Measurements from ENCODE around the gene PLXNA2. TPM values are rescaled to one million over a fixed set of nuclear protein-coding genes. Genes with fewer than 3 reads are reported as not detected.

Gene PLXNA2
- total and polyA plus RNA-seq, 2 donors (not counting 3 experiments of a cell fraction or from before 2014, with no cell fraction given) = 42.6 to 229 TPM

DNA sequence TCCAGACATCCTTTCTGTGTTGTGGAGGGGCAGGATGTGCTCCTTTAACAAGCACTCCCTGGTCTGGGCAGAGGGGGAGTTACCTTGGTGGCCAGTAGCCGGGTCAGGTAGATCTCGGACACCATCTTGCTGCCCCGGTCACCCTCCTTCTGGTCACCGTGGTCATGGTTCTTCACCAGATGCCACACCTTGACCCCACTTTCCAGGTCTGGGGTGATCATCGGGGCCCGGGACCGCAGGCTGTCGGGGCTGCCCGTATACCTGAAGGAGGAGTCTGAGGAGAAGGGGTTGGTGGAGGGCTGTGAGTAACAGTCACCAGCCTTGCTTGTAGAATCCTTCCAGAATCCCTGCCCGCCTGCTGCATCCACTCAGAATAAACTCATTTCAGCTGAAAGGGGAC is 210.9 kb downstream of the PLXNA2 start:
- dilution Hi-C loops (cut with MboI; ENCODE audit: extremely low pct_ligation_motif_present, low sequenced_read_pairs) = no loop called here
- H3K9me3 ChIP-seq (replicated peaks; ENCODE audit: control insufficient read depth, insufficient read depth, low read length) = no peaks in the 10 kb centered on the region
- H2AFZ ChIP-seq (ENCODE audit: low read depth, low read length) = no peak overlapping the region
- FAIRE-seq (no peak), DNase-seq (ENCODE audit: low read depth, low spot score) (no peak)
- no peak overlapping the region for H3K9ac ChIP-seq (replicated peaks; ENCODE audit: extremely low read depth, insufficient read depth, low read length)
- no peaks in the 10 kb centered on the region for H4K20me1 ChIP-seq (replicated peaks; ENCODE audit: control insufficient read depth, extremely low read depth, insufficient read depth, low read length)
- no peaks in the 10 kb centered on the region for H3K79me2 ChIP-seq (ENCODE audit: control insufficient read depth, insufficient read depth, low read length)
- TF ChIP-seq POLR2AphosphoS5 (IDR thresholded peaks at IDR 0.05; ENCODE audit: insufficient read depth, low read depth, low read length) = no peak
- TF ChIP-seq, protein P1, sequence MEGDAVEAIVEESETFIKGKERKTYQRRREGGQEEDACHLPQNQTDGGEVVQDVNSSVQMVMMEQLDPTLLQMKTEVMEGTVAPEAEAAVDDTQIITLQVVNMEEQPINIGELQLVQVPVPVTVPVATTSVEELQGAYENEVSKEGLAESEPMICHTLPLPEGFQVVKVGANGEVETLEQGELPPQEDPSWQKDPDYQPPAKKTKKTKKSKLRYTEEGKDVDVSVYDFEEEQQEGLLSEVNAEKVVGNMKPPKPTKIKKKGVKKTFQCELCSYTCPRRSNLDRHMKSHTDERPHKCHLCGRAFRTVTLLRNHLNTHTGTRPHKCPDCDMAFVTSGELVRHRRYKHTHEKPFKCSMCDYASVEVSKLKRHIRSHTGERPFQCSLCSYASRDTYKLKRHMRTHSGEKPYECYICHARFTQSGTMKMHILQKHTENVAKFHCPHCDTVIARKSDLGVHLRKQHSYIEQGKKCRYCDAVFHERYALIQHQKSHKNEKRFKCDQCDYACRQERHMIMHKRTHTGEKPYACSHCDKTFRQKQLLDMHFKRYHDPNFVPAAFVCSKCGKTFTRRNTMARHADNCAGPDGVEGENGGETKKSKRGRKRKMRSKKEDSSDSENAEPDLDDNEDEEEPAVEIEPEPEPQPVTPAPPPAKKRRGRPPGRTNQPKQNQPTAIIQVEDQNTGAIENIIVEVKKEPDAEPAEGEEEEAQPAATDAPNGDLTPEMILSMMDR (IDR thresholded peaks at IDR 0.05; ENCODE audit: extremely low read depth in 1 of 2, insufficient read depth in 1 of 2, low read depth in 1 of 2, low read length in 2 of 2) = no peak
- TF ChIP-seq, protein P2, sequence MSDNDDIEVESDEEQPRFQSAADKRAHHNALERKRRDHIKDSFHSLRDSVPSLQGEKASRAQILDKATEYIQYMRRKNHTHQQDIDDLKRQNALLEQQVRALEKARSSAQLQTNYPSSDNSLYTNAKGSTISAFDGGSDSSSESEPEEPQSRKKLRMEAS (IDR thresholded peaks at IDR 0.05; ENCODE audit: insufficient read depth, insufficient read length) = no peak
- no peak for TF ChIP-seq FOS (IDR thresholded peaks at IDR 0.05; ENCODE audit: borderline replicate concordance, insufficient read depth, low read length)
- TF ChIP-seq MYC (IDR thresholded peaks at IDR 0.05; ENCODE audit: low read depth, low read length) = no peak
- no peak for TF ChIP-seq JUN (IDR thresholded peaks at IDR 0.05; ENCODE audit: borderline replicate concordance, insufficient read depth, insufficient read length, low read depth)
- no peak for TF ChIP-seq EZH2 (IDR thresholded peaks at IDR 0.05; ENCODE audit: borderline replicate concordance, low read depth, low read length, severe bottlenecking)
- TF ChIP-seq GATA2 (IDR thresholded peaks at IDR 0.05; ENCODE audit: insufficient read depth, insufficient read length, low read depth, low read length) = no peak
- no peak for TF ChIP-seq POLR2A (IDR thresholded peaks at IDR 0.05; ENCODE audit: low read depth, low read length)
- no peak overlapping the region for H3K27ac ChIP-seq (ENCODE audit: insufficient read depth, low read depth, low read length)
- no peaks in the 10 kb centered on the region for H3K9me1 ChIP-seq (replicated peaks; ENCODE audit: control insufficient read depth, extremely low read depth, insufficient read depth, low read length)
- no peak overlapping the region for H3K4me2 ChIP-seq (ENCODE audit: insufficient read depth, low read length)
- peaks cover 43% of the 10 kb centered on the region for H3K4me1 ChIP-seq (ENCODE audit: control insufficient read depth, extremely low read depth, insufficient read depth, low read length)
- no peaks in the 10 kb centered on the region for H3K27me3 ChIP-seq (ENCODE audit: control insufficient read depth in 2 of 2, insufficient read depth in 2 of 2, low read length in 2 of 2)
- intact Hi-C loops (cut with micrococcal nuclease) = loop anchor here (5.0 kb wide), 1 partner anchor 209 kb away; the partner anchor contains the start of gene PLXNA2
- peaks cover 37 to 49% of the 10 kb centered on the region in 2 experiments for H3K36me3 ChIP-seq (ENCODE audit: control insufficient read depth in 2 of 2, extremely low read depth in 1 of 2, insufficient read depth in 2 of 2, low read length in 2 of 2)
- no peak overlapping the region for H3K4me3 ChIP-seq (replicated peaks in 1 of 3; ENCODE audit: insufficient read depth in 1 of 3, low read depth in 1 of 3, low read length in 3 of 3)
- POLR2A ChIA-PET = no interaction called here
- no TSS peak for BruUV-seq (replicated peaks)
- CTCF ChIA-PET = interaction anchor here (3.9 kb wide), 1 partner anchor 11 kb away, joined by 33 read pairs; no protein-coding TSS in a partner anchor
